ENCODE results near the gene SAMSN1.

- no peak for TF ChIP-seq POLR2A (IDR thresholded peaks at IDR 0.05; ENCODE audit: low read depth)
- no peak for TF ChIP-seq EP300 (IDR thresholded peaks at IDR 0.05)
Measured at GRCh38 chr21:14538483-14538882, 7.6 kb downstream of the SAMSN1 start.
